Esophagus mucosa (tissue), 1 donor: Measurements from ENCODE around the gene YTHDF1. TPM values are rescaled to one million over a fixed set of nuclear protein-coding genes. Genes with fewer than 3 reads are reported as not detected.
A peak's percentile ranks its signal among the peaks of the same experiment; 100 is the strongest.

Source experiments
- ATAC-seq: fragments of 200-7000 bp; cut with Tn5 transposase; one replicate; pipeline ENCODE4 v1.9.1; 2020
- total RNA-seq: library from RNA; stranded (reverse); gene quantifications from one replicate; pipeline ENCODE4 v1.2.4, GENCODE V29; 2023
- donor health status: DM: yes; HTN: yes; CAD: no.

Gene YTHDF1
- total RNA-seq, 1 donor from 2014 or later, result 22.5 TPM

DNA sequence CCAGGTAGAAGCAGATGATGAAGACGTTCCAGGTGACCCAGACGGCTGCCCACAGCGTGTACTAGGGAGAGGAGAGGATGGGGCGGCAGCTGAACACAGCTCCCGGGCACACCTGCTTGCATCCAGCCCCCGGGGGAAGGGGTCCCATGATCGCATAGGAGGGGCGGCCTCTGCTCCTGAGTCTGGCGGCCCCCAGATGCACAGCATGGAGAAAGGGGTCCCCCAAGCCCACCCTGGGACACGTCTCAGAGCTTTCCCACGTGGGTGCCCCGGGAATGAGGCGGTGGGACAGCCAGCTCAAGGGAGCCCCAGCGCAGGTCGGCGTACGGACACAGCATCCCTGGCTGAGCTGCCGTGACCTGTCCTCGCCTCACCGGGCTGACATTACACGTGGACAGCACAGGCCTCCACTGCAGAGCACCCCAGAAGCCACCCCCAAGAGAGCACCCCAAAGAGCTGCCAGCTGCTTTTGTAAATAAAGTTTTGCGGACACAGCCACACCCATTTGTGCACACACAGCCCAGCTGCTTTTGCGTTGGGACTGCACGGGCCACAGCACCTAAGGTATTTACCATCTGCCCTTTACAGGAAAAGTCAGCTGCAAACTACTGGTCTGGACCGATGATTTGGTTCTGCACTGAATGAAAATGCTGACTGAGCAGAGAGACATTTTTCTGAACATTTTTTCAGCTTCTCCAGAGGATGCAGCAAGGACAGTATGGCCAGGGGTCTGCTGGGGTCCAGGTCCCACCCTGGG is 33.1 kb upstream of the YTHDF1 start:
- ATAC-seq, result no peak

DNA sequence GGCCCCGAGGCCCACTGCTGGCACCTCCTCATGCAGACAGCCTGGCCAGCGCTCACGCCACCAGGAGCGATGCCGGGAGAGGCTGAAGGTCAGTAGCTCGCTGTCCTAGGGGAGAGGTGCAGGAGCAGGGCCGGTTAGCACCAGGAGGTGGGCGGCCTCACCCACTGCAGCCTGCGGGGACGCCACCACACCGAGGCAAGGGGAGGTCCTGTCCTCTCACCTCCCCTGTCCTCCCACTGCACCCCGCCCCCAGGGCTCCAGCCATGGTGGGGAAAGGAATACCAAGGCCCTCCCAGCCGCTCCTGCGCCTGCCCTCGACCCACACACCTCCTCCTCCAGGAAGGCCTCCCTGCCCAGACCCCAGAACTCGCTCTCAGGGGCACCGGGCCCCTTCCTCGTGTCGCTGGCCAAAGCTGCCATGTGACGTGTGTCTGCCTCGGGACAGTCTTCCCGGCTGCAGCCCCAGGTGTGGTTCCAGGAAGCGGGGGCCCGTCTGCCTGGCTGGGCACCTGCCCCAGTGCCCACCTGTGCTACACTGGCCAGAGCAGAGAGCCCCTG is 31.8 kb upstream of the YTHDF1 start:
- ATAC-seq, result no peak

- no peak for ATAC-seq
Observed at GRCh38 chr20:63246490-63247288, 30.8 kb upstream of the YTHDF1 start.

- no peak for ATAC-seq
Observed at GRCh38 chr20:63244468-63244867, 28.5 kb upstream of the YTHDF1 start.

DNA sequence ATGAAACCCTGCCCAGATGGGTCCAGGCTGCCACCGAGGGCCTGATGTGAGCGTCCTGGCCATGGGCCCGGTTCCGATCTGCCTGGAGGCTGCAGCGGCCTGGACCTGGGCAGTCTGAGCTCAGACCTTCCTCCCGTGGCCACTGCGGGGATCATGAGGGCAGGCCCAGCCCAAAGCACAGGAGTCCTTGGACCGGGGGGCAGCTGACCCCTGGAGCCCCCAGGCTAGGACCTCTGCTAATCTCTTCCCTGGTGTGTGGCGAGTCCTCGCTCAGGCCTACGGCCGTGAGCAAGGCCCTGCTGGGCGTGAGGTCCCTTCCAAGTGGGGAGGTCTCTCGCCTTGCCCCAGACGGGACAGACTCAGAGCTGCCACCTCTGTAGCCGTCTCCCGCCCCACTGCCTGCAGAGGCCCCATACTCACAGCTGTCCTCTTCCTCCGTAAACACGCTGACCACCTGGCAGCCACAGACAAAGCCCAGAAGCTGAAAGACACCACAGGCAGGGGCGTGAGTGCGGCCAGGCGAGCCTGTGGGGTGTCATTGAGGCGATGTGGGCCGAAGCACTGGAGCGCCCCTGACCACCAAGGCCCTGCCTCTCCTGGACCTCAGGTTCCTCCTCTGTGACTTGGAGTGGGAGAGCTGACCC is 27.8 kb upstream of the YTHDF1 start:
- ATAC-seq, result no peak

DNA sequence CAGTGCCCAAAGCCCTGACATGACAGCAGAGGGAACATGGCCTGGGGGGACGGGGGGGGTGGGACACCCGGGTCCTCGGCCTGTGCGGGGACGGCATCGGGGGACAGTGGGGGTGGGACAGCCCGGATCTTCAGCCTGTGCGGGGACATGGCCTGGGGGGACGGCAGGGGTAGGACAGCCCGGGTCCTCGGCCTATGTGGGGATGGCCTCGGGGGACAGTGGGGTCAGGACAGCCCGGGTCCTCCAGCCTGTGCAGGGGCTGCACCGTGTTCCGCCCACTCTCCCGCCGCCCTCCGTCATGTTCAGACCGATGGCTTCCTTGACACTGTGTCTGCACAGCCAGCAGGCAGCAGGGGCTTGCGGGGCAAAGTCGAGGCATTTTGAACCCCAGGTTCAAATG is 26.8 kb upstream of the YTHDF1 start:
- ATAC-seq, result no peak

- no peak for ATAC-seq
Observed at GRCh38 chr20:63241272-63241671, 25.3 kb upstream of the YTHDF1 start.

DNA sequence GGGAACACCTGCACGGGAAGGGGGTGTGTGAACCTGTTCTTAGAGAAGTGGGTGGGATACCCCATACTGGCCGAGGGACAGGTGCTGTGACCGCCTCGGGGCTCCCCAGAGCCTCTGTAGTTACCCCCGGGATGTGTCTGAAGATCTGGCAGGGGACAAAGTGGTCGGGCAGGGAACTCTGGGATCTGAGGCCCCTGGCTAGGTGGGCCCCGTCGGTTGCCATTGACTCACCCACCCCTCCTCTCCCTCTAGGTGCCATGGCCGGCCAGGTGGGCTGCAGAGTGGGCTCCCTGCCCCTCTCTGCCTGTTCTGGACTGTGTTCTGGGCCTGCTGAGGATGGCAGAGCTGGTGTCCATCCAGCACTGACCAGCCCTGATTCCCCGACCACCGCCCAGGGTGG is 24.1 kb upstream of the YTHDF1 start:
- no peak for ATAC-seq

DNA sequence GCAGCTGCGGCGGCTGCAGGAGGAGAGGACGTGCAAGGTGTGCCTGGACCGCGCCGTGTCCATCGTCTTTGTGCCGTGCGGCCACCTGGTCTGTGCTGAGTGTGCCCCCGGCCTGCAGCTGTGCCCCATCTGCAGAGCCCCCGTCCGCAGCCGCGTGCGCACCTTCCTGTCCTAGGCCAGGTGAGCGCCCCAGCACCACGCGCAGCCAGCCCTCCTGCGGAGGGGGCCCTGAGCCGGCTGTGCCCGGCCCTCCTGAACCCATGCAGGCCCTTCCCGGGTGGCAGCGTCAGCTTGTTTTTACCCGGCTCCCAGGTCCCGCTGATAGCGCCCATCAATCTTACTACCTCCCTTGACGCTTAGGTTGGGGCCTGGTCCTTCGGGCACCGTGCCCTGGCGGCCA is 23.5 kb upstream of the YTHDF1 start:
- ATAC-seq, result no peak

DNA sequence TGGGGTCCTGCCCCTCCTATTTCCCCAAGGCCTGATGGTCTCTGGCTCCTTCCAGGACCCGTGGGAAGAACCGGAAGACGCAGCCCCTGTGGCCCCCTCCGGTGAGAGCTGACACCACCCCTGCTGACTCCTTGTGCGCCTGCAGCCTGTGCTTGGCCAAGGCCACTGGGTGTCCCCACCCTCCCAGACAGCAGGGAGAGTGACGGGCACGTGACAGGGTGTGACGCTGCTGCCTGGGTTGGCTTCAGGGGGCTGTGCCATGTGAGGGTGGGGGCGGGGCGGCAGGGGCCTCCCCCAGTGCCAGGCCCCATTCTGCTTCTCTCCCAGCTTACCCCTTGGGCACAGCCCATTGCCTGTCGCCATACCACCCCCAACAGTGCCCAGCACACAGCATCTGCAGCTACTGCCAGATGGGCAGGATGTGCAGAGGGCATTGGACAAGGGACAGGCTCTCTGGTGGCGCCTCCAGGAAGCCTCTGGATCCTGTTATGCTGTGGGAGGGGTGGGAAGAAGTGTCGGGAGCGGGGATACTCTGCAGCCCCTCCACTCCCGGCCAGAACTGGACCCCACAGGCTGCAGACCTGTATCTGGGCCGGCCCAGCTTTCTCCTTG is 22.7 kb upstream of the YTHDF1 start:
- no peak for ATAC-seq

DNA sequence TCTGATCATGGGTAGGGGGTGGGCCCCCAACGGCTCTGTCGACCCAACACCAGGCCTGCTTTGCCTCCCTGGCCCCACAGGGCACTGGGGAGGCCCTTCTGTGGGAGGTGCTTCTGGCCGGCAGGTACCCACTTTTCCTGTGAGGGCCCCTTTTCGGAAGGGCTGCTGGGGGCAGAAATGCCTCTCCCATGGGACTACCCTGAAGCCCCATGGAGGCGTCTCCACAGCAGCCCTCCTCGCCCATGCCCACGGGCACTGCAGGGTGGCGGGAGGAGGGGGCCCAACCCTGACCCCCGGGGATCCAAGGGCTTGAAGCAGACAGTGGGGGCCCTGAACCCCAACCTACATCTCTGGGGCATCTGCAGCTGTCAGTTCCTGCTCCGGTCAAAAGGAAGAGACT is 22.1 kb upstream of the YTHDF1 start:
- no peak for ATAC-seq

DNA sequence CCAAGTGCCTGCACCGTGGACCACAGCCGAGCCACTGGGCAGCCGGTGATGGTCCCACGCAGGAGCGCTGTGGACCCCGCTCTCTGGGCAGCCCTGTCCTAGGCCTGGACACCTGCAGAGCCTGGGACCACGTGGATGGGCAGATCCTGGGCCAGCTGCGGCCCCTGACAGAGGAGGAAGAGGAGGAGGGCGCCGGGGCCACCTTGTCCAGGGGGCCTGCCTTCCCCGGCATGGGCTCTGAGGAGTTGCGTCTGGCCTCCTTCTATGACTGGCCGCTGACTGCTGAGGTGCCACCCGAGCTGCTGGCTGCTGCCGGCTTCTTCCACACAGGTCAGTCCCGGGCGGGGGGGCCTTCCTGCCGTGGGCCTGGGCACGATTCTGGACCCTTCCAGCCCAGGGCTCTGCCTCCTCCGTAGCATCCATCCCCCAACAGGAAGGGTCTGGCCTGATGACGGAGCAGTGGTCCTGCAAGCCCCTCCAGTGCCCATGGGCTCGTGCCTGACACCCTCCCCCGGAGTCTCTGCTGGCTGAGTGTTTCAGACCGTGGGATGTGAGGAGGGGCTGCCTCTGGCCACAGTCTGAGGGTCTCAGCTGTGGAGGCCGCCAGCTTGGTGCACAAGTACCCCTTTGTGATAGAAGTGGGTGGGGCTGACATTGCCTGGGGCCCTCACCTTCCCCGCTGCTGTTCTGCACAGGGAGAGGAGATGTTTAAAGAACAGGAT is 20.3 kb upstream of the YTHDF1 start:
- ATAC-seq, result no peak

DNA sequence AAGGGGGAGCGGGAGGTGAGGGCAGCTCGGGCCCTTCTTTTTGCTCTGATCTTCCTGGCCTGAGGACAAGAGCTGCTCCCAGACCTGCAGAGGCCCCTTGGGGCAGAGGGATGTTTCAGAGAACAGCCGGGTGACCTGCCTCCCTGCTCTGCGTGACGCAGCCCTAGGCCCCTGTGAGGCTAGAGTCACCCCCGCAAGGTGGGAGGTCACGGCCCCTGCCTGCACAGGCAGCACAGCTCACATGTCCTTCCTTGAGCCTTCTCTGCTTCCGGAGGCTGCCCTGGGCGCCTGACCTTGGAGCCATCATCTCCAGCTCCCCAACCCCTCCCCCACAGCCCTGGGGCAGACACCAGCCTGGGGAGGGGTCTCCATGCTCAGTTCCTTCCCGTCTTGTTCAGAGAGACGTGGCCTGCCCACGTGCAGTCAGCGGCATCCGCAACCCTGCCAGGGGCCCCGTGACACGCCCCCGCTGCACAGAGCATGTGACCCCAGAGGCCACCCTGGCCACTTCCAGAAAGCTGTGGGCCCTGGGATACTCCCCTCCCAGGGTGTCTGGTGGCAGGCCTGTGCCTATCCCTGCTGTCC is 19.6 kb upstream of the YTHDF1 start, which contains the start of gene BIRC7:
TSS of gene BIRC7 (plus strand) at position 507 of the 585 bp plus-strand sequence. CDS start 192 bp downstream, outside the sequence.
- ATAC-seq, result no peak

DNA sequence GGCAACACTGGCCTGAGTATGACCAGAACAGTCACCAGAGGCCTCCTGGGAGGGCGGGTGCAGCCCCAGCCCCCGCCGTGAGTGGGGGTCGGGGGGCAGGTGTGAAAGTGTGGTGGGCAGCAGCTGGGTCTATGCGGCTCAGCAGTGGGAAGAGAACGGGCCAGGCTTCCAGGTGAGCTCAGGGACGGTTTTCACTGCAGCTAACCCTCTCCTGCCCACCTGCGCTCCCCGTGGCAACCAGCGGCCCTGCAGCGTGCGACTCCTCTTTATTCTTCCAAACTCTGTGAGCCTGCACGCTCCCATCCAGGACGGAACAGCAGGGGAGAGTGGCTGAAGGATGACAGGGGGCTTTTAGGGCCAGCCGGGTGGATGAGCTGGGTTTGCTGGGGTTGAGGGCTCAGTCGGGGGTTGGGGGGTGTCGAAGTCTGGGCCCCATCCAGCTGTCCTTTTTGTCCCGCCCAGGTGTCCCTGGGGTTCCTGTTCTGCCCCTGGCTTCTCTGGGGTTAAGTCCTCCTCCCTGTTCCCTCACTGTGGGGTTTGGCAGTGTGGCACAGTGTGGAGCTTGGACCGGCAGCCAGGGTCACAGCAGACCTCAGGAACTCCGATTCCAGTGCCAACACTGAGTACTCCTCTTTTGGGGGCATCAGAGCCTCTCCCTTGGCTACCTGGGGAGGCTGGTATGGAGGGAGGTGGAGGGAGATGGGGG is 18.9 kb upstream of the YTHDF1 start:
- peak; percentile 64 for ATAC-seq

DNA sequence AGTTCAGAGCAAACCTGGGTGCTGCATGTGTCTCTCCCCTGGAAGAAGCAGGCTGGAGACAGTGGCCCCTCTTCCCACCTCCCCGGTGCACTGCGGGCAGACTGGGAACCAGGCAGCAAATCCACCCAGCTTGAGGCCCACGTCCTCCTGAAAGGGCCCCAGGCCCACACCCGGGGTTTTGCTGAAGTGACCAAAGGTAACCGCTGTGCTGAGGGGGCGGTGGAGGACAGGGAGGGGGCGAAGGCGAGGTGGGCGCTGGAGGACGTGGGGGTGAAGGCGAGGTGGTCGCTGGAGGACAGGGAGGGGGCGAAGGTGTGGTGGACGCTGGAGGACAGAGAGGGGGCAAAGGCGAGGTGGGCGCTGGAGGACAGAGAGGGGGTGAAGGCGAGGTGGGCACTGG is 18.0 kb upstream of the YTHDF1 start:
- ATAC-seq, result no peak

DNA sequence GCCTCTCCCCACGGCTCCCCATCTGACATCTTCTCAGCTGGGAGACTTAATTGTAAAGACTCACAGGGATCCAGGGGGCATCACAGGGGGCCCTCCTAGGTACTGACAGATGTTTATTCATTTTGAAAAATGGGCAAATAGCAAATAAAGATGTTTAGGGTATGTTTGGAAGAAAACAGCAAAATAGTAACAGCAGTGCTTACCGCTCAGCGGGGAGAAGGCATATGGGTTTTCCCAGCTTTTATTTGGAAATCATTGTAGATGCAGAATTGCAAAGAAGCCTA is 17.1 kb upstream of the YTHDF1 start:
- ATAC-seq, result no peak

GRCh38 chr20:63232235-63233060 is 16.5 kb upstream of the YTHDF1 start:
- ATAC-seq, result peak; percentile 41

DNA sequence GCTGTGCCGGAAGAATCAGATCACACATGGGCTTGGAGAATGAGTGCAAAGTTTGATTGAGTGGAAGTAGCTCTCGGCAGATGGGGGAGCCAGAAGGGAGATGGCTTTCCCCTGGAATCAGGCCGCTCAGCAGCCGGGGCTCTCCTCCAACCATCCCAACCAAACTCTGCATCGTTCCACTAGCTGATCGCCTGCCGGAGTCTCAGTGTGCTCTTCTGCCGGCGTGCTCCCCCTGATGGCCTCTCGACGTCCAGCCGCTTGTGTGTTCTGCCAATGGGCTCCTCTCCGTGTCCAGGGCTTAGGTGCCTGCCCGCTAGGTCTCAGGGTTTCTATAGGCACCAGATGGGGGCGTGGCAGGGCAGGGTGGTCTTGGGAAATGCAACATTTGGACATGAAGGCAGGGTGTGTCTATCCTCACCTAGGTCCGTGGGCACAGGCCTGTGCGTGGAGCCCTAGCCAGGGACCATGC is 14.9 kb upstream of the YTHDF1 start:
- no peak for ATAC-seq

GRCh38 chr20:63228806-63229205 is 12.9 kb upstream of the YTHDF1 start:
- ATAC-seq, result no peak

- ATAC-seq, result no peak
Observed at GRCh38 chr20:63227260-63227659, 11.3 kb upstream of the YTHDF1 start.
